ENCODE data around the gene KXD1. TPM values are rescaled to one million over a fixed set of nuclear protein-coding genes. Genes with fewer than 3 reads are reported as not detected.

KXD1 gene
- total RNA-seq, 2 donors from 2014 or later, result 60.7 to 114 TPM

DNA sequence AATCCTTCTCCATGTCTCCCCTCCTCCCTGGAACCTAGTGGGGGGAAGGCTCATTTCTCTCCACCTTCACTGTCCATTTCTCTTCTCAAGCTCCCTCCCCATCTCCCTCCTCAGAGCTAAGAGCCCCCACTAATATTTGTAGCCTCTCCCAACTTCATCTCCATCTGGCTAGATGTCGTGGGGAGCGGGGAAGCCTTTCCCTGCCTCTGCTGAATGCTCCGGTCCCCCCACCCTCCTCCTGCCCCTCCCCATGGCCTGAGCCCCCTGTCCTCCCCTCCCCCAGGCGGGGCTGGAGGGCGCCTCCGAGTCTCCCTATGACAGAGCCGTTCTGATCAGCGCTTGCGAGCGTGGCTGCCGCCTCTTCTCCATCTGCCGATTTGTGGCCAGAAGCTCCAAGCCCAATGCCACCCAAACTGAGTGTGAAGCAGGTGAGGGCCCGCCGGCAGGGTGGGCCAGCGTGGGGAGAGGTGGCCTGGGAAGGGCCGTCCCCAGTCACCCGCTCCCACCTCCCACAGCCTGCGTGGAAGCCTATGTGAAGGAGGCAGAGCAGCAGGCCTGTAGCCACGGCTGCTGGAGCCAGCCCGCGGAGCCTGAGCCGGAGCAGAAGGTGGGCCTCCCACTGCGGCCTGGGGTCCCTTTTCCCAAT lies 56.0 kb downstream of the KXD1 start:
- H3K4me1 ChIP-seq, result peaks cover 0 to 30% of the 10 kb centered on the region in 2 donors
- no peak for DNase-seq (ENCODE audit: low spot score)
- H3K4me3 ChIP-seq, result no peak overlapping the region
- TF ChIP-seq, protein P1, sequence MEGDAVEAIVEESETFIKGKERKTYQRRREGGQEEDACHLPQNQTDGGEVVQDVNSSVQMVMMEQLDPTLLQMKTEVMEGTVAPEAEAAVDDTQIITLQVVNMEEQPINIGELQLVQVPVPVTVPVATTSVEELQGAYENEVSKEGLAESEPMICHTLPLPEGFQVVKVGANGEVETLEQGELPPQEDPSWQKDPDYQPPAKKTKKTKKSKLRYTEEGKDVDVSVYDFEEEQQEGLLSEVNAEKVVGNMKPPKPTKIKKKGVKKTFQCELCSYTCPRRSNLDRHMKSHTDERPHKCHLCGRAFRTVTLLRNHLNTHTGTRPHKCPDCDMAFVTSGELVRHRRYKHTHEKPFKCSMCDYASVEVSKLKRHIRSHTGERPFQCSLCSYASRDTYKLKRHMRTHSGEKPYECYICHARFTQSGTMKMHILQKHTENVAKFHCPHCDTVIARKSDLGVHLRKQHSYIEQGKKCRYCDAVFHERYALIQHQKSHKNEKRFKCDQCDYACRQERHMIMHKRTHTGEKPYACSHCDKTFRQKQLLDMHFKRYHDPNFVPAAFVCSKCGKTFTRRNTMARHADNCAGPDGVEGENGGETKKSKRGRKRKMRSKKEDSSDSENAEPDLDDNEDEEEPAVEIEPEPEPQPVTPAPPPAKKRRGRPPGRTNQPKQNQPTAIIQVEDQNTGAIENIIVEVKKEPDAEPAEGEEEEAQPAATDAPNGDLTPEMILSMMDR (IDR thresholded peaks at IDR 0.05), result no peak
- H3K27me3 ChIP-seq, result peaks cover 33 to 38% of the 10 kb centered on the region in 2 donors
- no peaks in the 10 kb centered on the region for H3K9me3 ChIP-seq
- H3K27ac ChIP-seq, result no peak overlapping the region
- no peaks in the 10 kb centered on the region for H3K36me3 ChIP-seq

DNA sequence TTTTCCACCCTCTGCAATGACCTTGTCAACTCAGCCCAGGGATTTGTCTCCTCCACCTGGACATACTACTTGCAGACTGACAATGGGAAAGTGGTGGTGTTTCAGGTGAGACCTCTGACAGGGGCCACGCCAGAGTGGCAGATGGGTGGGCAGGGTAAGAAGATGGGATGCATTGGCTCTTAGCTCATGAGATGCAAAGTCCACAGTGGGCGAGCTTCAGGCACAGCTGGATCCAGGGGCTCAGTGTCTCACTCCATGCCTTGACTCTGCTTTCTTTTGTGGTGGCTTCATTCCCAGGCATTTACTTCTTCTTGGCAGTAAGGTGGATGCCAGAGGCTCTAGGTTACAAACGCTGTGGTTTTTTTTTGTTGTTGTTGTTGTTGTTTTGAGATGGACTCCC lies 58.4 kb downstream of the KXD1 start:
- Histone ChIP-seq H3K36me3 (no peaks in the 10 kb centered on the region), H3K27ac (no peak overlapping the region), H3K4me1 (peaks cover 0 to 23% of the 10 kb centered on the region in 2 donors), H3K9me3 (no peaks in the 10 kb centered on the region), H3K4me3 (no peak overlapping the region), H3K27me3 (peaks cover 20 to 23% of the 10 kb centered on the region in 2 donors)
- TF ChIP-seq, protein P1 (IDR thresholded peaks at IDR 0.05), result no peak
- DNase-seq (ENCODE audit: low spot score), result no peak

DNA sequence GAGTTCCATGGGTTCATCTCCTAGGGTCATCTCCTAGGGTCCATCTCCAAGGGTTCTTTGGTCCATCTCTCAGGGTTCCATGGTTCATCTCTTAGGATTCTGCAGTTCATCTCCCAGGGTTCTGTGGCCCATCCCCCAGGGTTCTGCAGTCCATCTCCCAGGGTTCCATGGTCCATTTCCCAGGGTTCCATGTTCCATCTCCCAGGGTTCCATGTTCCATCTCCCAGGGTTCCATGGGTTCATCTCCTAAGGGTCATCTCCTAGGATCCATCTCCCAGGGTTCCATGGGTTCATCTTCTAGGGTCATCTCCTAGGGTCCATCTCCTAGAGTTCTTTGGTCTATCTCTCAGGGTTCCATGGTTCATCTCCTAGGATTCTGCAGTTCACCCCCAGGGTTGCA lies 59.9 kb downstream of the KXD1 start:
- DNase-seq (ENCODE audit: low spot score), result no peak
- peaks cover 7 to 9% of the 10 kb centered on the region in 2 donors for H3K27me3 ChIP-seq
- no peak overlapping the region for H3K27ac ChIP-seq
- H3K36me3 ChIP-seq, result no peaks in the 10 kb centered on the region
- H3K4me1 ChIP-seq, result peaks cover 0 to 8% of the 10 kb centered on the region in 2 donors
- H3K4me3 ChIP-seq, result no peak overlapping the region
- TF ChIP-seq, protein P1 (IDR thresholded peaks at IDR 0.05), result no peak
- no peaks in the 10 kb centered on the region for H3K9me3 ChIP-seq

DNA sequence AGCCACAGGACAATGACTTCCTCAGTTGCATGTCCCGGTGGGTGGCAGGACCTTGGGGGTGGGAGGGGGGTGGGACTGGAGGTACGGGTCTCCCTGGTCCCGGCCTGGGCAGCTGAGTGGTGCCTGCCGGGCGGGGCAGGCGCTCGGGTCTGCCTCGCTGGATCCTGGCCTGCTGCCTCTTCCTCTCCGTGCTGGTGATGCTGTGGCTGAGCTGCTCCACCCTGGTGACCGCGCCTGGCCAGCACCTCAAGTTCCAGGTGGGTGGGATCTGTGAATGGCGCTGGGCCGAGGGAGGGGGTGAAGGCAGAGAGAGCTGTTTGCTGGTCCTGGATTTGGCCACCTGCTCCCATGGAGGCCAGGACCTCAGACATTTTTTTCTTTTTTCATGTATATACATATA lies 60.6 kb downstream of the KXD1 start:
- no peak overlapping the region for H3K27ac ChIP-seq
- peaks cover 0 to 1% of the 10 kb centered on the region in 2 donors for H3K4me1 ChIP-seq
- no peak overlapping the region for H3K4me3 ChIP-seq
- H3K9me3 ChIP-seq, result no peaks in the 10 kb centered on the region
- no peaks in the 10 kb centered on the region for H3K36me3 ChIP-seq
- TF ChIP-seq, protein P1 (IDR thresholded peaks at IDR 0.05), result no peak
- peaks cover under 1 to 5% of the 10 kb centered on the region in 2 donors for H3K27me3 ChIP-seq
- no peak for DNase-seq (ENCODE audit: low spot score)

Other genes with a start within 250 kb of the KXD1 start
- 10 to 100 TPM; 68.5 to 97.3 TPM for gene LSM4, start 234.8 kb upstream of the KXD1 start, total RNA-seq
- 10 to 100 TPM; 16.4 to 20.6 TPM for gene PGPEP1, start 217.3 kb upstream of the KXD1 start, total RNA-seq
- gene GDF15, start 171.7 kb upstream of the KXD1 start, total RNA-seq, result 1 to 10 TPM; 1.1 to 2.7 TPM
- gene LRRC25, start 160.2 kb upstream of the KXD1 start, total RNA-seq, result 1 to 10 TPM; 2.6 to 6.8 TPM
- gene SSBP4, start 138.5 kb upstream of the KXD1 start, total RNA-seq, result 10 to 100 TPM; 31.7 to 59.5 TPM
- gene ISYNA1, start 119.7 kb upstream of the KXD1 start, total RNA-seq, result 10 to 100 TPM; 24.1 to 49.4 TPM
- 10 to 100 TPM; 12.4 to 17.5 TPM for gene ELL, start 35.8 kb upstream of the KXD1 start, total RNA-seq
- gene FKBP8, start 14.3 kb upstream of the KXD1 start, total RNA-seq, result 100 to 1,000 TPM; 192 to 345 TPM
- gene UBA52, start 14.0 kb downstream of the KXD1 start, total RNA-seq, result 100 to 1,000 TPM; 272 to 543 TPM
- 100 to 1,000 TPM; 119 to 171 TPM for gene REX1BD, start 30.9 kb downstream of the KXD1 start, total RNA-seq
- 10 to 100 TPM; 71.8 to 73.9 TPM for gene CRLF1, start 48.9 kb downstream of the KXD1 start, total RNA-seq
- gene TMEM59L, start 55.0 kb downstream of the KXD1 start, total RNA-seq, result 1 to 10 TPM; 2.2 to 3.0 TPM
- gene KLHL26, start 79.2 kb downstream of the KXD1 start, total RNA-seq, result 10 to 100 TPM in 1 of 2 donors, 1 to 10 TPM in 1; 5.7 to 11.3 TPM
- 1 to 10 TPM; 4.0 to 5.8 TPM for gene CRTC1, start 125.8 kb downstream of the KXD1 start, total RNA-seq
- gene COMP, start 233.4 kb downstream of the KXD1 start, total RNA-seq, result 10 to 100 TPM in 1 of 2 donors, 1 to 10 TPM in 1; 7.8 to 12.5 TPM